Fibroblast of the conjunctiva (primary cell): Measurements from ENCODE around the gene TMX3.

Source experiments
- DNase-seq: peaks from one replicate; pipeline ENCODE4 v3.0.0-alpha.2; 2010; ENCODE audit warnings: low read depth

TMX3 gene

DNA sequence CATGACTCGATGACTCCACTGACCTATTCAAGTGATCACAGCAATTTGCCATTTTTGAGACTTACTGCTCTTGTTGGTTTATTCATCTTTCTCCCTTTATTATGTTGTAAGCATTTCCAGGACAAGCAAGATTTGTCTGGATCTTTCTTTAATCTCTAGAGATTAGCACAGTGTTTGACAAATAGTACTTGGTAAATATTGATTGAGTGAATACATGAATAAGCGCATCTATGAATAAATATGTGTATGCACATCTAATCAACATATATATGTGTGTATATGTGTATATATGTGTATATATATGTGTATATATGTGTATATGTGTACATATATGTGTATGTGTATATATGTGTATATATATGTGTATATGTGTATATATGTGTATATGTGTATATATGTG is 7.3 kb downstream of the TMX3 start:
- DNase-seq: no peak

DNA sequence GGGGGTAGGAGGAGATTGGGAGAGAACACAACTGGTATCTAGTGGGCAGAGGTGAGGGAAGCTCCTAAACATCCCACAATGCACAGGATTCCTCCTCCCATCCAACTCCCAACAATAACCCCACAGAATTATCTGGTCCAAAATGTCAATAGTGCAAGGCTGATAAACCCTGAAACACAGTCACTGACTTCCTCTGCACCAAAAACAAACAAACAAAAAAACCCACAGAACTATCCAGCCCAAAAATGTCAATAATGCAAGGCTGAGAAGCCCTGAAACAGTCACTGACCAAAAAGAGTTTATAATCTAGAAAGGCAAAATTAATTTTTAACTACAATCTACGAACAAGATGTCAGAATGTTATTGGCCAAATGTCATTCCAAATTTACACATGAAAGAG is 9.8 kb downstream of the TMX3 start:
- no peak for DNase-seq

DNA sequence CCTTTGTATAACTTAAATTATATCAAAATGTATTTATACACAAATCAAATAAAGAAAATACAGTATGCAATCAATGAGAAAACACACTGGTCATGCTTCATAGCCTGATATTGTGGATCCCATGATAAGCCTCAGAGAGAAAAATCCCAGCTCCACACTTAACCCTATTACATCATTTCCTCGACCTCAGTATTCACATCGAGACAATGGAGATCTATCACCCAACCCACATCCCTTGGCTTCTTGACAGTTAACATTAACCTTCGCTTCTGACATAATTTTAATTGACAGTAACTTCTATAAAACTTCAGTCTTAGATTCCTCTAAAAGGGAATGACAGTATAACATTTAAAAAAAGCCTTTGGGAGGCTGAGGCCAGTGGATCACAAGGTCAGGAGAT is 11.6 kb downstream of the TMX3 start:
- DNase-seq: no peak

DNA sequence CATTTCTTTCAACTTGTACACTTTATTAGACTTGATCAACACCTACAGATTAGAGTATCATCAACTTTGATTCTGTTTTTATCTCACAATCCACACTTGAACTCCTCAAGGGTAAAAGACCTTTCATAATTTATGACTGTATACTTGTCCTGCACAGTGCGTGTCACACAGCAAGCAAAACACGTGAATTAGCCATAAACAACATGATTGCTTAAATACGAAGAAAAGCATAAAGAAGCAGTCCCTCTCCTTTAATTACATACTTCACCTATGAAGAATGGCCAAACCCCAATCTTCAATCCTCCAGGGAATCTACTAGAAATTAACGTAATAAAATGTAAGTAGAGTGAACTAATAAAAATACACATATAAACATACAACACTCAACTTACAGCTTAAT is 13.6 kb downstream of the TMX3 start:
- DNase-seq: no peak

- DNase-seq: peak; percentile 65
Measured at GRCh38 chr18:68699043-68699442, 15.9 kb downstream of the TMX3 start.

- DNase-seq: no peak
Measured at GRCh38 chr18:68696937-68697336, 18.0 kb downstream of the TMX3 start.

GRCh38 chr18:68694316-68694715 is 20.6 kb downstream of the TMX3 start:
- DNase-seq: no peak

DNA sequence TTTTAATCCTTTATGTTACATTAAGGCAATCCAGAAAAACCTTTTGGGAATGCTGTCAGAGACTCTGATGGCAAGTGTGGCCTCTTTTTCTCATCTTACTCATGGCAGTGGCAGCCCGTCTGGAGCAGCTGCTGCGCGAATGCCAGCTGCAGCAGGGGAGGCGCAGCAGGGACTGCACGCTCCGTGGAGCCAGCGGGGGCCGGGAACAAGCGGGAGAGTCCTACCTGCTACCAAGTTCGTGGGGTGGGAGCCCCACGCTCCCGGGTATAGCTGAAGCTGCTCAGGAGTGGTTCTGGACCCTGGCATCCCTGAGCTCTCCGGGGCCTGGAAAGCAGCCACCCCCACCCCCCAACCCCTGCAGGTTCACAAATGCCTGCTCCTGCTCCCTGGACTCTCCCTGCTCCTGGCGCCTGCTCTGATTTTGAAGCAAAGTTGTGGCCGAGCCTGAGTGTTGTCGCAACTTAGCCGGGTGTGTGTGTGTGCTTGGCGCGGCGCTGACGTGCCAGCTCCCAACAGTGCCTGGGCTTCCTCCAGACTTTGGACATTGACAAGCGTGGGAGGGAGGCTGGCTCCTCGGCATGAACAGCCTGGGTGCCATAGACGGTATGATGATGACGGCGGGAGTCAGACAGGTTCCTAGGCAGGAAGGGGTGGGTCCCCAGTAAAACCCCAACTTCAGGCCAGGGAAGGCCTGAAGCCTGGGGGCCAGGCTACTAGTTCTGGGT is 21.7 kb downstream of the TMX3 start:
- DNase-seq: no peak

DNA sequence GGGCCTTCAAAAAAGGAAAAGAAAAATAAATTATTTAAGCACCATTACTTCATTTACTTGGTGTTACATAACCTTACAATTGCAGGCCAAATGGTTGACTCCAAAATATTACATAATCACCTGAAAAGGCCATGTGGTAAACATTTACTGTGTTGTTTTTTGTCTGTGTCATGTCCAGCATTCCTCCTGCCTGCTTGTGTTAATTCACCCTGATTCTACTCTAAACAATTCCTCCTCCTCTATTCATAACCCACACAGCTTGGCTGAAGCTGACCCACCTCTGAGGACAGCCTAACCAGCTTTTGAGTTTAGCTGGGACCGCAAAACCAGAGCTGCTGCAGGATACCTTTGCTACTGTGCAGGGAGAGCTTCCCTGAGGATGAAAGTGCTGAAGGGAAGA is 35.4 kb downstream of the TMX3 start:
- DNase-seq: no peak

DNA sequence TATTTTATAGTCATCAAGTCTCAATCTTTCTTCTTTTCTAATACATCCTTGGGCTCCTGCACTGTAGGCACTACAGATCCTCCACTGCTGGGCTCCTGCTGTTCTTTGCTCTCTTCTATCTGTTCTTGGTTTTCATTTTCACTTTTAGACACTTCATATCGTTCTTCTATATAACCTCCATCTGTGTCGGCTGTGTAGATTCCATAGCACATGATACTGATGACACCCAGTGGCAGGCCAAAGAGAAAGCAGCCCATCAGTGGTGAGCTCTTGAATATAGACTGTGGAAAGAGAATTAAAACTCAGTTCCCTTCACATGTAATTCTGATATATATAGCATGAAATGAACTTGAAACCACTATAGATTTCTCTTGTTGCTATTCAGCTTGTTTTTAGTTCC is 38.0 kb downstream of the TMX3 start:
- DNase-seq: no peak

GRCh38 chr18:68667121-68667520 is 47.8 kb downstream of the TMX3 start:
- DNase-seq: no peak

DNA sequence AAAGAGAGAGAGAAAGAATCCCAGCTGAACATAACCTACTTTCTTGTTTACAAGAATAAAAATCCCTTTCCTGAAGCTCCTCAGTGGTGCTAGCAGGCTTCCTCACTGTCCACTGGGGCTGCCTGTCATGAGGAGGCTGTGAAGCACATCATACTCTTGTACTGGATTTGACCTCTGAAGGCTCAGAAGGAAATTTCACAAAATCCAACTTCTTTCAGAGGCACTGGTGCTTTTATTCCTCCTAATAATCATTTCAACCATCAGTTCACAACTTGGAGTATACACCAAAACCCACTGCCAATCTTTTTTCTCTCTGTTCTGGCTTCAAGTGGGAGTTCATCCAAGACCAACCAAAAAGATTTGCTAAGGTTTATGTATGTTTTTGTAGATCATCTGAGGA is 48.5 kb downstream of the TMX3 start:
- no peak for DNase-seq

DNA sequence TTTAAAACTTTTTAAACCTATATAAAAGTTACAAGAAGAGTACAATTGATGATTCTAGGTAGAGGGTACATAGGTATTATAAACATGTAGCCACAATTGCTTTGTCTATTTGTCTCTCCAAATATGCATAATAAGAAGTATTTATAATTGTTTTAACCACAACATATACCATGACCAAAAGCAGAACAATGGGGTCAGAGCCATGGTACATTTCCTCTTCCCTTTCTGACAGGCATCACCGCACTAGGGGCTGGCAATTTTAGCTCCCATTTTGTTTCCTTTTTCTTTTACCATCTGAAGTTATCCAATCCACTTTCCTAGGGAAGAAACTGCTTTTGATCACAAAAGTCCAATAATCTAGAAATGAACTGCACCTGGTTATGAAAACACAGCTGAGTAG is 49.3 kb downstream of the TMX3 start:
- DNase-seq: no peak

DNA sequence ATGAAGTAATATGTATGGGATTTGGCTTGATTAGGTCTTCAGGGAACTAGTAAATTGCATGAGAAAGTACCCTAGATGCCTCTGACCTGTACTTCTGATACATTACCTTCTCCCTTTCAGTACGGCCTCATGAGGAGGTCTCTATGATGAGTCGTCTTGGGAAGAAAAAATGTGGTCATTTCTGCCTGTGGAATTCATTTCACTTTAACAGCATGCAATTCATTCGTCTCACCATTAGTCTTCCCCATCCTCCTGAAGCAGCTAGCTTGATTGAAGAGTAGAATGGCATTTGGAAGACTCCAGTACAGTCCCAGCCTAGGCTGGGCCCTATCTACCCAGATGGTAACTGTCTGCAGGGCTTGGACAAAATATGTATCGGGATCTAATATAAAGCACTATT is 52.2 kb downstream of the TMX3 start:
- DNase-seq: no peak

DNA sequence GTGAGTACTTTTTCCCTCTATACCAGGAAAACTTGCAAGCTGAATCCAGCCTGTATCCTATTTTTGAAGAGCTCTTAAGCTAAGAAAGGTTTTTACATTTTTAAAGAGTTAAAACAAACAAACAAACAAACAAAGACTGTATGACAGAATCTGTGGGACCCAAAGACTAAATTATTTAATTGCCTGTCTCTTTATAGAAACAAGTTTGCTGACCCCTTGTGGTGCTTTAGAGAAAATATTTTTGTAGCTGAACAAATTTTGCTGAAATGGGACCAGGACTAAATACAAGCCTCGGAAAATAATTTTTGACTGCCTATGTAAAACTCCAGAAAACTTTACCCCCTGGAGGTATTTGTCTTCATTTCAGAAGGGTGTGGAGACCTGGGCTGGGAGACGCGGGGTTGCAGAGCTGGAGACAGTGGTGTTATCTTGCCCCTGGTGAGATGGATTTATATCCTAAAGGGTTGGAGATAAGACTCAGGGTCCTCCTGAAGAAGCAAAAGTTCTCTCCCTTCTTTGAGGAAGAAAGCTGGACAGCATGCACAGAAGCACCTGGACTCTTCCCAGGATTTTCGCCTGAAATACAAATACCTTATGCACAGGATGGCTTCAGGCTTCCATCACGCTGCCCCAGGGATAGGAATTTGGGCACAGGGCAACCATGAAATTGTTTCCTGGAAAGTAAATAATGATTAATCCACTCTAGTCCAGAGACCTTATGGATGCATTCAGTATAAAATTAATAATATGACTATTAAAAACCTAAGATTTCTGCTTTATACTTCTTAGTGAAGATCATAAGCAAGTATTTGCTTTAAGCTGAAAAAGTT is 54.3 kb downstream of the TMX3 start:
- peak; percentile 43 for DNase-seq

- no peak for DNase-seq
Measured at GRCh38 chr18:68648191-68648590, 66.7 kb downstream of the TMX3 start.

- no peak for DNase-seq
Measured at GRCh38 chr18:68642003-68642402, 72.9 kb downstream of the TMX3 start.

GRCh38 chr18:68640861-68641260 is 74.0 kb downstream of the TMX3 start:
- DNase-seq: no peak

DNA sequence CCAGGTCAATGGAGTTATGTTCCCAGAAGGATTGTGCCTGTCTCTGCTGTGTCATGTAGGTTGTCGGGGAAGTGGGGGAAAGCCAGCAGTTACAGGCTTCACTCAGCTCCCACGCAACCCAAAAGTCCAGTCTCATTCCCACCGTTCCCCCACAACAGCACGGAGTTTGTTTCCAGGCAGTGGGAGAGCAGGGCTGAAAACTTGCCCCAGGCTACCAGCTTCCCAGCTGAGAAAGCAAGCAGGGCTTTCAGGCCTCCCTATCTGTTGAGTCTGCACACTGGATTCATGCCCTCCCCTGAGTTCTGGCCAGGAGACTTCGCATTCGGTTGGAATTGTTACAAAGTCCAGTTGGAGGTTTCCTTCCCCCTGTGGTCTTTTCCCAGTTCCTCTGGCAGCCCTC is 76.3 kb downstream of the TMX3 start:
- DNase-seq: no peak

DNA sequence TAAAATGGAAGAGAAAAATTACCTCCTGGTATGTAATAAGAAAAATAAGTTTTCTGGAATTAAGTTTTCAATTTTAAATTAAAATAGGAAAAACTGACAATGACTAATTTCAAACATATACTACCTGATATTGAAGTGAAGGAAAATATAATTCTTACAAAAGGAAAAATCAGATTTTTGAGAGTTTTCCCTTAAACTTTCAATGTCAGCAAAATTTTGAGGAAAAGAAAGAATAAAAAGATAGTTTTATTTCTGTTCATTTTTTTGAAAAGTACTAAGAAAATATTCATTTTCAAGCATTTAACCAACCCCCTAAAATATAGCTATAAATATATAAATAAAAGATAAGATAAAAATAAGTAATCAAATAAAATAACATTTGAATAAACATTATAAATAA is 87.1 kb downstream of the TMX3 start:
- no peak for DNase-seq
